ENCODE results near the gene LOC128125822.

LOC128125822 gene

DNA sequence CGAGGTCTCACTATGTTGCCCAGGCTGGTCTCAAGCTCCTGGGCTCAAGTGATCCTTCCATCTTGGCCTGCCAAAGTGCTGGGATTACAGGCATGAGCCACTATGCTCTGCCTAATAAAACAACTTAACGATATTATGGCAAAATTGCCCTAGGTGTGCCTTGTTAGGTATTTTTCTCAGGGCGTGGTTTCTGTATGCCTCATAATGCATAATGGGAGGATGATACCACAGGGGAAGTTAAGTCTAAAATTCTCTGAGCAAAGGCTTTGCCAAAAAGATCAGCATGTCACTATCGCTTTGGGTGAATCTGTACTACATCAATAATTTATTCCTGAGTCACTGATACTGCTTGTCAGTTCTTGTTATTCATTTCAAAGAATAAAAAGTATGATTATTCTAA, 15.9 kb upstream of the LOC128125822 start:
- DNase-seq (ENCODE audit: low spot score) = no peak

- no peak for DNase-seq (ENCODE audit: low spot score)
Measured at GRCh38 chr6:63558278-63558677, 14.0 kb upstream of the LOC128125822 start.

DNA sequence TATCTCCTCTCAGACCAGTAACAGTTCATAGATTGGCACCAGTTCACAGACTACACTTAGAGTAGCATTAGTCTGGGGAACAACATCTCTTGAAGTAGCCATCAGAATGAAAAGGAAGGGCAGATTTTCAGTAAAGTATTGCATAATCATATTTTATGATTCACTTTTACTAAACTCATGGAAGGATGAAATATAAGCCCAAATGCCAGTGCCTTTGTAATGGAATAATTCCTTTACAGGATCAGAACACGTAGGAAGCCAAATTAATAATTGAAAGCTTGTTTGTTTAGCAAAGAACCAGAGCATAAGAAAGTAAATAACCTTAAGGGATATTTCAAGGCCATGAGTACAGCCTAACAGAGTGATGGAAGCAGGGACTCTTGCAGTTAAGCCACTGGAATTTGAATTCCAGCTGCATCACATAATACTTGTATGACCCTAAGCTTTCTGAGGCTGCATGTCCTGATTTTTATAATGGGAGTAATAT, 11.4 kb upstream of the LOC128125822 start:
- peak; percentile 95 for DNase-seq (ENCODE audit: low spot score)

DNA sequence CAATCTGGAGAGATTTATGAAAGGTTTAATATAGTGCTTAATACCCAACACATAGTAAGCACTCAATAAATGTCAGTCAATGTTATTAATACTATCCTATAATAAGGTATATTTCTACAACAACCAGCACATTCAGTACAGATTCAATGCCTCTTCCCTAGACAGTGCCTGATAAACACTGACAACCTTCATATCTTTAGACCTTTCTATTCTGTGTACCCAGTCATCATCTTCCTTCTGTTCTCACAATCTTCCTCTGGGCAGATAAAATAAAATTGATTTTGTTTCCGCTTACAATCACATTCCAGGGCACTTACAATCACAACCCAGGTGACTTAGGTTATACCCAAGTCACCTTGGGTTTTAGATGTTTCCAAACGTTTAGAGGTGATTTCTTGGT, 11.0 kb upstream of the LOC128125822 start:
- DNase-seq (ENCODE audit: low spot score) = no peak

DNA sequence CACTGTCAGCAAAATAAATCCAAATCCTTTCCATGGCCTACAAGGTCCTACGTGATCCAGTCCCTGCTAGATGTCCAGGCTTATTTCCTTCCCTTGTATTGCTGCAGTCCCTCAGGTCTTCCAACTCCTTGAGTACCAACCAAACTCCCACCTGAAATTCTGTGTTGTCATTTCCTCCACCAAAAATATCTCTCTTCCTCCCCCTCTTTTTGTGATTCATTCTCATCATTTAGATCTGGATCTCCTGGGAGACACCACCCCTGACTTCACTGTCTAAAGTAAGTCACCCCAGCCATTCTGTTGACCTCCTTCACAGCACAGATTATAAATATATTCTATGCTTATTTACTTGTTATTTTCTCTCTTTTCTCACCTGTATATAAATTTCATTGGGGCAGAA, 9.0 kb upstream of the LOC128125822 start:
- DNase-seq (ENCODE audit: low spot score) = no peak

DNA sequence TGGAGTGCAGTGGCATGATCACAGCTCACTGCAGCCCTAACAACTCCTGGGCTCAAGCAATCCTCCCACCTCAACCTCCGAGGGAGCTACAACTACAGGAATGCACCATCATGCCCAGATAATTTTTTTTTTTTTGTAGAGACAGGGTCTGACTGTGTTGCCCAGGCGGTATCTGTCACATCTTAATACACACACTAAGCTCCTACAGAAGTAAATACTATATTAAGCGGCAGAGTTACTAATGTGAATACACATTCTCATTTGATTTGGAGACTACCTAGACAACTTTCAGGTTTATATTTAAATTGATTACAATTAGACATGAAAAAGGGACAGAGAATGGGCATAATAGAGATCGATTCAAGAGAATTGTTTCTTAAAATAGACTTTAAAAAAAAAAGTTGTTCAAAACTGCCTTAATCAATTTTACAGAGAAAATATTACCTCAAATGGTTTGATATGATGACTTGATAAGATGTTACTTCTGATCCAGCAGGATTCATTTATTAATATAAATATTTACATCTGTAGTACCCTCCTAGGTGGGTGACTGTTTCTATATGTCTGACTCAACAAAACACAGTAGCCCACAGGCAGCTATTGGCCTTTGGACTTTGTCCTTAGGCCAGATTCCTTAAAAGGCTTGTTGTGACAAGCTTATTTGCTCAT, 7.1 kb upstream of the LOC128125822 start:
- no peak for DNase-seq (ENCODE audit: low spot score)

GRCh38 chr6:63565727-63566596, 6.3 kb upstream of the LOC128125822 start:
- peak; percentile 28 for DNase-seq (ENCODE audit: low spot score)

DNA sequence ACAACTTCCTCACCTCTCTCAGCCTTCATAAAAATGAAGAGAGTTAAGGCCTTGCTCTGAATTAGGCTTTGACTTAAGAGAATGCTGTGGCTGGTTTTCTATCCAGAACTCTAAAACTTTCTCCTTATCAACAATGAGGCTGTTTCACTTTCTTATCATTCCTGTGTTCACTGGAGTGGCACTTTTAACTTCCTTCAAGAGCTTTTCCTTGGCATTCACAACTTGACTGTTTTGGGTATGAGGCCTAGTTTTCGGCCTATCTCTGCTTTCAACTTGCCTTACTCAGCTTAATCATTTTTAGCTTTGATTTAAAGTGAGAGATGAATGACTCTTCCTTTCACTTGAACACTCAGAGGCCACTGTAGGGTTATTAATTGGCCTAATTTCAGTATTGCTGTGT, 4.3 kb upstream of the LOC128125822 start:
- DNase-seq (ENCODE audit: low spot score) = no peak

GRCh38 chr6:63571361-63572043, 778 bp upstream of the LOC128125822 start:
- DNase-seq (ENCODE audit: low spot score) = peak; percentile 61

GRCh38 chr6:63572747-63573075, 431 bp downstream of the LOC128125822 start:
- DNase-seq (ENCODE audit: low spot score) = no peak

DNA sequence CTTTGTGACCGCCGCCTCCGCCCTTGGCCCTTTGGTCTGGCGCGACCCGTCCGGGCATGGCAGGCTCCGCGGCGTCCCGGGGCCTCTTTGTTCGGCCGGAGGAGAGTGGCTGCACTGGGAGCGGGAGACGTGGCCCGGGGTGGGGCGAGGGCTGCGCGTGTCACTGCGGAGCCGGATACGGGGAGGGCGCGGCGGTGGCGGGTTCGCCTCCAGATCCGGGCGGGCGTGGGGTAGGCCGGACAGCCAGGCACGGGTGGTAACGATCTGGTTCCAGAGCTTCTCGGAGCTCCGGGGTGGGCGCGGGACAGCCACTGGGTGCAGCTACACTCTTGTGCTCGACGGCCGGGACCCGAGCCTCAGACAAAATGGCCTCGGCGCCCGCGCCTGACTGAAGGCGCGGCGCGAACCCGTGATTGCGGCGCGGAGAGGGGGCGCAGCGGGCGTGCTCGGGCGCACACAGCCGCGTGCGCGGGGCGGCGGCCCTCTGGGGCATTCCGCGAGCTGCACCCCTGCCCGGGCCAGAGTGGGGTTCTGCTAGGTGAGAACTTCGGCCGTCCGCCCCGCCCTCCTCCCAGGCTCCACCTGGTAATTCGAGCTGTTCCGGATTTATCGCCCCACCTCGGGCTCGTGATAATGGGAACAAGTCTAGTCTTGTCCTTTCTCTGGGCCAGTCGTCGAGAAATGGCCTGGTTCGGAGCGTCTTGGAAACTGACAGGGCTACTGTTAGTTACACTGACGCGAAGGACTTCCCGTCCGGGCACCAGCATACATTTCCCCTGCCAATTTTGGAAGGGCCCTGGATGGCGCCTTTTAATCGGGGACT, 1.0 kb downstream of the LOC128125822 start:
- peak; percentile 84 for DNase-seq (ENCODE audit: low spot score)

DNA sequence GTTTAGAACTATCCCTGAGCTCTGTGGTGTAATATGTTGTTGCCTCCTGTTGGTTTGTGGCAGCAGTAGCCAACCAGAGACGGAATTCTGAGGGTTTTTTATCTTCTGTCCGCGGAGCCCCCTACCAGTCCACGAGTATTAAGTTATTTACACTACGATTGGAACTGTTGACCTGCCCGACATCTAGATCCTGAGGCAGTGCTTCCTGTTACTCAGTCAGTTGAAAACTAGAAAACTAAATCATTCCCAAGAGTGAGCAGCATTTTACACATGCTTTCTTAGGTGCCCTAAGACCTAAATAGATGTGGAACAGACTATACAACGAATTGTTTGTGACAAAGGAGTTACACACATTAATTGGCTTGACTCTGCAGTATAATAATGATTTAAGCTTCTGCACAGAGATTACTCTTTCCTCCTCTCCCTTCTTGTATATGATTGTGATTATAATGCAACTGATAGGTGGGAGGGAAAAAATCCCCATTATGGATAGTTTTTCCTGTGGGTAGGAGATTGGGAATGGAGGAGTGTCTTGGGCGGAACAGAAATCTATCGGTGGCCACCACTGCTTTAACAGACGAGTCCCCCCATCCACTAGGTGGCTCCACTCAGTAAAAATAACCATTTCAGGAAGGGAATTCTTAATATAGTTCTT, 1.7 kb downstream of the LOC128125822 start:
- peak; percentile 39 for DNase-seq (ENCODE audit: low spot score)

- no peak for DNase-seq (ENCODE audit: low spot score)
Measured at GRCh38 chr6:63574554-63574900, 2.2 kb downstream of the LOC128125822 start.

GRCh38 chr6:63576147-63576772, 4.0 kb downstream of the LOC128125822 start:
- no peak for DNase-seq (ENCODE audit: low spot score)

- DNase-seq (ENCODE audit: low spot score) = no peak
Measured at GRCh38 chr6:63576985-63577712, 4.9 kb downstream of the LOC128125822 start.

- DNase-seq (ENCODE audit: low spot score) = no peak
Measured at GRCh38 chr6:63578757-63579156, 6.5 kb downstream of the LOC128125822 start.

DNA sequence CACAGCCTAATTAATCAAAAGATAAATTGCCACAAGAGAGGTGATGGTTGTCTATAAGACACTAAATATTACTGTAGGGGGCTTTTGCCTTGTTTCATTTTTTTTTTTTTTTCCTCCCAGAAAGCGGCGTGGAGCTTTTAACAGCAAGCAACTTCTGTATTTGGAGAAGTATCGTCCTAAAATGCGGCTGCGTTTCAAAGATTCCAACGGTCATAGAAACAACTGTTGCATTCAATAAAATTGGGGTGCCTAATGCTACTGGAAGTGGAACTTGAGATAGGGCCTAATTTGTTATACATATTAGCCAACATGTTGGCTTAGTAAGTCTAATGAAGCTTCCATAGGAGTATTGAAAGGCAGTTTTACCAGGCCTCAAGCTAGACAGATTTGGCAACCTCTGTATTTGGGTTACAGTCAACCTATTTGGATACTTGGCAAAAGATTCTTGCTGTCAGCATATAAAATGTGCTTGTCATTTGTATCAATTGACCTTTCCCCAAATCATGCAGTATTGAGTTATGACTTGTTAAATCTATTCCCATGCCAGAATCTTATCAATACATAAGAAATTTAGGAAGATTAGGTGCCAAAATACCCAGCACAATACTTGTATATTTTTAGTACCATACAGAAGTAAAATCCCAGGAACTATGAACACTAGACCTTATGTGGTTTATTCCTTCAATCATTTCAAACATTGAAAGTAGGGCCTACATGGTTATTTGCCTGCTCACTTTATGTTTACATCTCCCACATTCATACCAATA, 7.8 kb downstream of the LOC128125822 start:
- no peak for DNase-seq (ENCODE audit: low spot score)

- no peak for DNase-seq (ENCODE audit: low spot score)
Measured at GRCh38 chr6:63580704-63580961, 8.4 kb downstream of the LOC128125822 start.

DNA sequence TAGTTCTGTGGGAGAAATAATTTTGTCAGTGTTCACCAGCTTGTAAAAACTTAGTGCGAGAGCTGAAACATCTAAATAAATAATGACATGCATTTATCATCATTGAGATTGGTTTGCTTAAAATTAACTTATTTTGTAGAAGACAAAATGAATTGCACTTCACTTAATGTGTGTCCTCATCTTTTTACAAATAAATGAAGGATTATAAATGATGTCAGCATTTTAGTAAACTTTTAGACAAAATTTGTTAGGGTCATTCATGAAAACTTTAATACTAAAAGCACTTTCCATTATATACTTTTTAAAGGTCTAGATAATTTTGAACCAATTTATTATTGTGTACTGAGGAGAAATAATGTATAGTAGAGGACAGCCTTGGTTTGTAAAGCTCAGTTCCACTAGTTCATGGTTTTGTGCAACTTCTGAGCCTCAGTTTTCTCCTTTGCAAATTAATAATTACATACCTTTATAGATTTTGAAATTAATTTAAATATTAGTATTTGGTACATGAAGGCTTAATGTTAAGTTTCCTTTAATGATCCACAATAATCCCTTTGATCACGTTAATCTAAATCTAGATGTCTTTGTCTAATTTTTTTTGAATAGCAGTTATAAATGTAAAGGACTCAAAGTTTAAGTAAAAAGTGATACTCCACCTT, 9.2 kb downstream of the LOC128125822 start:
- no peak for DNase-seq (ENCODE audit: low spot score)
